ENCODE measurements around the gene RALGPS1.

Gene RALGPS1

DNA sequence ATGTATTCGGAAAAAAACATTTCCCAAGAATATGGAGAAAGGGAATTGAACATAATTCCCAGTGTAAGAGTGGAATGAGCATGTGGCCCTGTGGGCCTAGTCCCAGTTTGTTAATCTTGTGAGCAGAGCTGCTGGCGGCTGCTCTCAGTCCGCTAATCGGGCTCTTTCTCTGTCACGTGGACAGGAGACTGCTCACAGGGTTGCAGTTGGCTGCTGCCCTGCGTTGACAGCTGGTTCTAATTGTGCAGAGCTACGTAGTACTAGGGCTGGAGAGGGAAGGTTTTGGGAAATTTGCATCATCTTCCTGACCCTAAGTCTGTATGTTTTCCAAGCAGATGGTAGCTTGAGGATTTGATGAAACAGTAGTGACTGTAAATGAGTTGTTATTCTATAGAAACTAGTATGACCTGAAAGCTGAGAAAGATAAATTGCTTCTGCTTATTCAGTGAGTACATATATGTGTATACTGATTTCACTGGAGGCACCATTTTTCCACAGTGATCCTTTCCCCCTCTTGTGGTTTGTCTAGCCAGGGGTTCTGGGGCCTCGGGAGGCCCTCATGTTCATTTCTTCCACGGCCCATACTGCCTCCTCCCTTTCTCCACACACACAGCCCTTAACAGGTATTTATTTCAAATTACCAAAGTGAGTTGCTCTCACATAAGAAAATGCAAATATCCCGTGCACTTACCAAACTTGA is 107.2 kb downstream of the RALGPS1 start:
- no peak for DNase-seq (ENCODE audit: low spot score)

DNA sequence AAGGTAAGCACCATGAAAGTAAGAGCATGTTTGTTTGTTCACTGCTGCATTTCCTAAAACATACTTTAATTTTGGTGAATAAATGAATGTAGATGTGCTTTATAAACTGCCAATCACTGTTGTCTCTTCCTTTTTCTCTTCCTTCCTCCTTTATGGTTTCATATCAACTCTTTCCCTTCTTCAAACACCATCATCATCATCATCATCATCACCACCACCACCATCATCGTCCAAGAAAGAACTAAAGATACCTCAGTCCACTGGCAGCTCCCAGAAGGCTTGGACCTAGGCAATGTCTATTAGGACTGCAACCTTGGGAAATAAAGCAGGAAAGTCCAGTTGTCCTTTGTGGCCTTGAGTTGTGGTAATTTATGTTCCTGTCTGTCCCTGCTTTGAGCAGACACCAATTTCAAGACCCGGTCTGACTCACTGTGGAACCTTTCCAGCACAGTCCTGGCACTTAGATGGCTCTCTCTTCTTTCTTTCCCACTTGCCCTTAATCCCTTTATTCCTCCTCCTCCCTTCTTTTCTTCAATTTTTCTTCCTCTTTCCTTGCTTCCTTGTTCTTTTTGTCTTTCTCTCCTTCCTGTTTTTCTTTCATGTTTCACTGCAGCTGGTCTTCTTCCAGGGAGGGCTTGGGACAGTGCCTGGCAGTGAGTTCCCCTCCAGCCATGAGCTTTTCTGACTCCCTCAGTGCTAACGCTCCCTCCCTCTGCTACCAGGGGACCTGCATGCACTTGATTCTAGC is 108.5 kb downstream of the RALGPS1 start:
- DNase-seq (ENCODE audit: low spot score), result no peak

DNA sequence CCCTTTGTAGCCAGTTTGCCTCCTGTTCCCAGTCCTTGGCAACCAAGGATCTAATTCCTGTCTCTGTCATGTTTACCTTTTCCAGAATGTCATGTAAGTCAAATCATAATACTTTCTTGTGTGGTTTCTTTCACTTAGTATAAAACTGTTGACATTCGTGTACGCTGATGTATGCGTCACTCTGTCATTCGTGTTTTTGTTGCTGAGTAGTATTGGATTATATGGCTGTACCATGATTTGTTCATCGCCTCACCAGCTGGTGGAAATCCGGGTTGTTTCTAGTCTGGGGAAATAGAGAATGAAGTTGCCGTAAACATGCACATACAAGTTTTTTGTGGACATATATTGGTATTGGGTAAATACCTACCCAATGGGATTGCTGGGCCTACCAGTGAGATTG is 110.5 kb downstream of the RALGPS1 start:
- DNase-seq (ENCODE audit: low spot score), result no peak

DNA sequence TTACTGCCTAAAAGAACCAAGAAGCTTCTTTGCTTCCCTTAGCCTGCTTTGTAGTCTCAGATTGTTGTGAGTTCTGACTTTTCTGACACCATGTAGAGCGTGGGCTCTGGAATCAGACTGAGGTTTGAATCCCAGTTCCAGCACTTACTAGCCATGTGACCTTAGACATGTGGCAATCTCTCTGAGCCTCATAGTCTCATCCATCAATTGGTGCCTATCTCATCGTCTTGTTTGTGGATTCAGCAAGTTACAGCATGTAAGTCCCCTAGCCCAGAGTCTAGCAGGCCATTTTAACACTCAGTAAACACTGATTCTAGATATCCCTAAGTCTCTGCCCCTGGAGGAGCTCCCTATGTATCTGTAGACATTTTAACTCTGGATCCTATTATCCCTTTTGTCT is 113.1 kb downstream of the RALGPS1 start:
- no peak for DNase-seq (ENCODE audit: low spot score)

DNA sequence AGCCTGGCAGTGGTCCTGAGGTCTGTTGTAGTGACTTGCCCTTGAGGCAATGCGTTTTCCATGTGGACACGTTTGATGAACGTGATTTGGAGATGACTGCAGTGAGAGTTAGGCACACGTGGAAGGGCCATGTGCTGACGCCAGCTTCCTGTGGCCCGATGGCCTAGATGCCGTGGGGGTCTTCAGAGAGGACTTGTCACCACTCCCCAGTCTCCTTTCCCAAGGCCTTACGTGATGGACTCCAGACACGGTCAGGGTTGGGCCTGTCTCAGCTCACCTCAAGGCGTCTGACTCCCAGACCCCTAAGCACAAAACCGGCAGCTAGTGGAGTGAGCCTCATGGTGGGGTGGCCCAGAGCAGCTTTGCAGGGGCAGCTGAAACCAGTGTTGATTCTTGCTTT is 115.0 kb downstream of the RALGPS1 start:
- no peak for DNase-seq (ENCODE audit: low spot score)

DNA sequence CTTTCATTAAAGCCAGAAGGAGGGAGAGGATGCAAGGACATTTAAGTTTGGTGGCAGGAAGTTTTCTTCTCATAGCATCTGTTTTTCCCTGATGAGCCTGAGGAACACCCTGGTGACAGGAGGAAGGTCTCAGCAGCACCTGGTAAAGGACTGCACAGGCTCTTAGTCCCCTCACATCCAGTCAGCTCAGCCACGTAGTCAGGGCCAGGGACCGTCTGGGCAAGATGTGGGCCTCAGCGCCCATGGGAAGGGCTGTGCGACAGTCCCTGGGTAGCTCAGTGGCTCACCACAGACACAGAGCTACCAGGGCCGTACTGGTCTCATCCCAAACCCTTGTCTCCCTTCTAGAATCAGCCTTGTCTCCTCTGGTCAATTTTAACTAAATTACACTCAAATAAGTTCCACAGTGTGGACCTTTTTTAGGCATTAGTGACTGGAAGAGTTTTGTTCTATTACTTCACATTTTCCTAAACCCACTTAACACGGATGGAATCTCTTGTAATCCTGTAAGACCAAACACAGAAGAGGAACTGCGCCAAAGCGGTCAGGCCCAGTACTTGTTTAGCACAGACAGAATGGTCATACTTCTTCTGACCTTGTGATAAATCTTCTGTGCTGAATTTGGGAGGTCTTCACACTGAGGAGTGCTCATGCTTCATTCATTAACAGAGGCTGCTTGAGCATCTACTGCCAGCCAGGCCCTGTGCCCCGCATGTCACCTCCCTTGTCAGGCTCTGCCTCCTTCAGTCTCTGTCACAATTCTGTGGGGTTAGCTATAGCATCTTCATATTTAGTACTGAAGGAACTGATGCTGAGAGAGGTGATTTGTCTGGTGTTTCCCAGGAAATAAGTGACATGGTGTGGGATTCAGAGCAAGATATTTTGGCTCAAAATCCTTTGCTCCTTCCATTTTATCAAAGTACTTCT is 116.5 kb downstream of the RALGPS1 start:
- DNase-seq (ENCODE audit: low spot score), result no peak

DNA sequence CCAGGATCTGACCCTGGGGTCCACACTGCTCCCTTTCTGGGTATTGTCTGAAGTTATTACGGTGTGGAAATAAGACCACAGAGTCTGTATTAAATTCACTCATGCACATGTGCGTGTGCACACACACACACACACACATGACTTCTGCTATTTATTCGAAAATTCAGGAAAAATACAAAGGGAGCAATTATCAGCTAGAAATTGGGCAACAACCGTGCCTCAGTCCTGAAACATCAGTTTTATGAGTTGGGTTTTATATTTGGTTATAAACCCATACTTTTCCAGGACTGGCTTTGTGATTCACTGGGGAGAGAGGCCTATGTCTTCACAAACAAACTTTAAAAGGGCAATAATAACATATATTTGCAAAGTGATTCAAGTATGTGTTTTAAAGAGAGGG is 117.7 kb downstream of the RALGPS1 start:
- DNase-seq (ENCODE audit: low spot score), result no peak

DNA sequence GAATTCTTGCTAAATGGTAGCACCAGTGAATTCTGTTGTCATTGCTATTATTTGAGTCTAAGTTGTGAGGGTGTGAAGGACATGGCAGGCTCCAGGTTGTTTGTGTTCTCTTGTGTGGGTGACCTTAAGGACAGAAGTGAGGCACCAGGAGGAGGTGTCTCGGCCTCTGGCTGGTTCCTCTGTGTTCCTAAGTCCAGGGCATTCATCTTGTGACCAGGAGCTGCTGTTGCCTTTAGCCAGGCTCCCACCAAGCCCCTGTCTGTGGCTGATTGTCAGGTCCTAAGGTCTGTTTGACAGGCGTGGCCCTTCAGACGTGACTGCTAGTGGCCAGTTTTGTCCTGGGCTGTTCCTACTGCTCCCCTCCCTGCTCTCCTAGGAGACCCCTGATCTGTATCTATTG is 118.5 kb downstream of the RALGPS1 start:
- DNase-seq (ENCODE audit: low spot score), result no peak

DNA sequence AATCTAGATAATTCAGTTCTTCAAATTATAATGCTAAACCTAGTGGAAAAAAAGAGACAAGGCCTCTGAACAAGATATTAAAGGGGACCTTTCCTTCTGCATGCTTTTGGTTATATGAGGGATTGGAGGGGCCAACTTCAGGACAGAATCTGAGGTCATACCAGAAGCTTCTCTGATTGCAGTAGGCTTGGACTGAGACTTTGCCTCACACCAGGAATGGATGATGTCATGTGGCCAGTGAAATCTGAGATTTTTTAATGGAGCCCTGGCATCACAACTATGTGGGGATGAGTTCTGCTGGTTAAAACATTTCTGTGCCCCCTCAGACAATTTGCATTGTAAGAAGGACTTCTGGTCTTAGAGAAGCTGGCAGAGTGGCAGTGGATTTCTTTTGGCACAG is 119.2 kb downstream of the RALGPS1 start:
- DNase-seq (ENCODE audit: low spot score), result no peak

DNA sequence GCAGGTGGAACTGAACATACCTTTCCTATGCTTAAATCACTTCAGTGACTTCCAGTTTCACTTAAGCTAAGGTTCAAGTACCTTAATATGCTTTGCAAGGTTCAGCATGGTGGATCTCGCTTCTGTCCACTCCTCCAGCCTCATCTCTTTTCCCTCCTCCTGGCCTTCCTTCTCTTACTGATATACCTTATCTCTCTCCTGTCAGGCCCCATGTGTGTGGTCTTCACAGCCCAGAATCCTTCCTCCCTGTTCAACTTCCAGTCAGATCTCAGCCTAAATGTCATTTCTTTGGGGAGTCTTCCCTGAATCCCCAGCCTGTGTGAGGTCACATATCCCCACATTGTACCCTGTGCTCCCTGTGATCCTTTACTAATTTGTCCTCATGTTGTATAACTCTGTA is 120.1 kb downstream of the RALGPS1 start:
- DNase-seq (ENCODE audit: low spot score), result no peak

DNA sequence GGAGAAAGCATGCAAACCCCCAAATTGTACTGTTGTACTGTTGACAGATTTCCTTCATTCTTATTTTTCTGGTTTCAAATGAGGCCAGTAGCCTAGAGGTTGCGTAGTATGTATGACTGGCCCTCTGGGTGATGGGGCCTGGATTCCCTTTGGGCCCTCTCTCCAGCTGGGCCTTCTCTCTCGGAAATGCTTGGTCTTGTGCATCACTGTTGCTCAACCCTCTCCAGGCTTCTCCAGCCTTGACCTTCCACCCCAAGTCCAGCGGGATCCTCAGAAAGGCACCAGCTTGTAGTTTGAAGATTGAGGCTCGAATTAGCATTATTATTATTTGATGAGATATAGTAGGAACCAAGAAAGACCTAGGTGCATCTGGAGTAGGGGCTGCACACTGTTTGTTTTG is 120.8 kb downstream of the RALGPS1 start:
- no peak for DNase-seq (ENCODE audit: low spot score)

DNA sequence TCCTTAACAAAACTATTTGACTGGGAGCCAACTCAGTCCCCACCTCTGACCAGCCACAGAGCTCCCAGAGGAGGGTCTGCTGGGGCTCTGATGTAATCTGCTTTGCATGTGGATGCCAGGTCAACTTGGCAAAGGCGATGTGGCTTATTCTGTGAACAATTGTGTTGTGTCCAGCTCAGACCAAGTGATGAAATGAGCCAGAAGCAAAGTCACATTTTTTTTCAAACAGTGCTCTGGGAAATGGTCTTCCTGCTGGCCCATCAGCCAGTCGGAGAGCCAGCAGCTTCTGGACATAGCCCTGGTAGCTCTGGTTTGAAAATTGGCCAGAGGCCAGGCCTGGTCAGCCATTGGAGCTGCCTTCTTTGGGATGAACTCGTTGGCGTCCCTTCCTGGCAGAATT is 121.4 kb downstream of the RALGPS1 start:
- DNase-seq (ENCODE audit: low spot score), result no peak

DNA sequence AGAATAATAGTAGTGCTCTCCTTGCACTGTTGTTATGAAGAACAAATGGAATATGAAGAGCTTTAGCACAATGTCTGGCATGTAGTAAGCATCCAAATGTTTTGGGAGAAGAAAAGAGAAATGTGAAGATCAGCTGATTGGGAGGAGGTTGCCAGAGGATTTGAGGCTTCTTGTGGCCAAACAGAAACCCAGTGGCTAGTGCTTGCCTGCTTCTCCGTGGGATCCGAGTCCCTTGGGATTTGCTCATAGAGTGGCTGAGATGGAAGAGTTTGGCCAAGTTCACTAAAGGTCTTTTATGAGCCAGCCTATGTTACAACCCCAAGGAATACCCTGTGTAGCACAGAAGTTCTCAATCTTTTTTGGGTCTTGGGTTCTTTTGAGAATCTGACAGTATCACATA is 121.9 kb downstream of the RALGPS1 start:
- DNase-seq (ENCODE audit: low spot score), result no peak

DNA sequence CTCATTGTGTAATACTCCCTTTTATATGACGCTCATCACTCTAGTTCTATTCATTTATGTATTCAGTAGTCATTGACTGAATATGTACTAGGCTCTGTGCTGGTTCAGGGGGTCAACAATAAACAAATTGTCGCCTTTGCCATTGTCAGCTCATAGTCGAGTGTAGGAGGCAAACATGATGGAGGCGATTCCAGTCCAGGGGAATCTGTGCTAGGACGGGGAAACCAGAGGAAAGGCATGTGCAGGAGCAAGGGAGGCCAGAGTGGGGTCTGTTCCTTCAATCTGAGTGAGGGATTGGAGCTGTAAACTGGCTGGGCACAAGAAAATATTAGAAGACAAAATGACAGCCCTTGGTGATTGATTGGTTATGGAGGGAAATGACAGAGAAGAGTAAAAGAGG is 123.9 kb downstream of the RALGPS1 start:
- no peak for DNase-seq (ENCODE audit: low spot score)

DNA sequence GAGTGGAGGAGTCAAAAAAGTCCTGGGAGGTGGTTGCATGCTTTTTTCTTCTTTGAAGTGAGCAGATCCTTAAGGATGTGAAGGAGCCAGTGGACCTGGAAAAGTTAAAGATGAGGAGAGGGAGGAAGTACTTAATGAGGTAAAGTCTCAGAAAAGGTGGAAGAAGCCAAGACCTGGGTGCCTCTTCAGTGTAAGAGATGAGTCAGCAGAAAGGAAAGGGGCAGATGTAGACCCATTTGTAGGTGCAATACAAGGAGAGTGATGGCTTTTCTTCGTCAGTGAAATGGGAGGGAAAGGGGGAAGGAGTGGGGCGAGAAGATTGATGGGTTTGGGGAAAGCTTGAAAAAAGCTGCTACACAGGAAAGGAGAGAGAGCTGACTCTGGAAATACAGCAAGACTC is 124.9 kb downstream of the RALGPS1 start:
- DNase-seq (ENCODE audit: low spot score), result no peak

DNA sequence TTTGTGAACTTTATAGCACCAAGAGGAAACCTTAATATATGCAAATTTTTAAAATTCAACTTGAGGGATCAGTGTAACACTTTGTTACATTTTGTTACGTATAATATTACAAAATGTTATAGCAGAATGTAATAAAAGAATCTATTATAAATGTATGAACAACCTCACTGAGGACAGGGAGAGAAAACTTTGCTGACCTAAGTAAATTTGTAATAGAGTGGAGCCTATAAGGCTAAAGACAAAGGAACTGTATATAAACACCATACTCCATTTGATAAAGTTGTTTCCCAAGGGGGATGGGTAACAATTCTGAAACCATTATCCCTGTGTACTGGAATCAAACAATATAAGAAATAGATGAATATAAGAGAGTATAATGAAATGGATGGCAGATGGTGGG is 130.6 kb downstream of the RALGPS1 start:
- no peak for DNase-seq (ENCODE audit: low spot score)

DNA sequence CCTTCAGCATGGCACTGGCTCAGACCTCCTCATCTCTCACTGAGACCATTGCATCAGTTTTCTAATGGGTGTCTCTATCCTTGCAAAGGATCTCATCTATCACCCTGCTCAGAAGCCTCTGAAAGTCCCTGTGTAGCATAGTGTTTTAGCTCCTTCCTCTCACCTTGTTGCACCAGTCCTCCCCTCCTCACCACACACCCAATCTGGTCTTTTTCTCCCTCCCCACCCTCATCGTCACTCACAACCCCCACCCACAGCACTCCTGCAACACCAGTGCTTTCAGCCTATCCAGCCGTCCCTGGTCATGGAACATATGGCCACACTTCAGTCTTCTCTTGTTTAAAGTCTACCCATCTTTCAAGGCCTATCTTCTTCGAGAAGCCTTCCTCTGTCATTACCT is 133.4 kb downstream of the RALGPS1 start:
- DNase-seq (ENCODE audit: low spot score), result no peak

DNA sequence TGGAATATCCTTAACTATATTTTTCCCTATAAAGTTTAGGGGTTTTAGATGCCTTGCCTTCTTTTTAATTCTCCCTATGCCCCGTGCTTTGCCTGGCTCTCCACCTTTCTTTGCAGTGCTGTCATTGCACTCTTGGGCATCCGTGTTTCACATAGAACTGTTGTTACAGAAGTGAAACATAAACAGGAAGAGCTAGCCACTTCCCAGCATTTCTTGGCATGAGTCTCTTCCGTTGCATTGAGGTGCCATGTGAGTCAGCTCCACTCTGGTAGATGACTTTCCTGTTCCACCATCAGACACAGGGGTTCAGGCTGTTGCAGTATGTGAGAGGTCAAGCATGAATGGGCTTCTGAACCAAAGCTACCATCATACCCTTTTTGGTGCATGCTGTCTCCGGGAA is 134.5 kb downstream of the RALGPS1 start:
- no peak for DNase-seq (ENCODE audit: low spot score)

DNA sequence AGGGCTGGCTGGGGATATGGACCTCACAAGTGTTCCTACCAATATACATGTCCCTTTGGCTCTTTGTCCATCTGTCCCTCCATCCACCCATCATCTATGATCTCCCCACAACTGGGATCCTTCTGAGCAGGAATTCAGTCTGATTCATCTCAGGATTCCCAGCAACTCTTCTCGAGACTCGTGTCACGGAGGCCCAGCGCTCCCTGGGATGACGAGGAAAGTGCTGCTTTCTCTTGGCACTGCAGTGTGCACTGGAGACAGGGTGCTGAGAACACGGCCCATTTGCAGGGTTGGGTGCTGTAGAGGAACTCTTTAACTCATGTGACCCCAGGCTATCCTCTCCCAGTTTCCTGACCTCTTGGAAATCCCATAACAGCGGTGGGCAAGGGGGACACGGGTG is 135.0 kb downstream of the RALGPS1 start:
- DNase-seq (ENCODE audit: low spot score), result no peak

DNA sequence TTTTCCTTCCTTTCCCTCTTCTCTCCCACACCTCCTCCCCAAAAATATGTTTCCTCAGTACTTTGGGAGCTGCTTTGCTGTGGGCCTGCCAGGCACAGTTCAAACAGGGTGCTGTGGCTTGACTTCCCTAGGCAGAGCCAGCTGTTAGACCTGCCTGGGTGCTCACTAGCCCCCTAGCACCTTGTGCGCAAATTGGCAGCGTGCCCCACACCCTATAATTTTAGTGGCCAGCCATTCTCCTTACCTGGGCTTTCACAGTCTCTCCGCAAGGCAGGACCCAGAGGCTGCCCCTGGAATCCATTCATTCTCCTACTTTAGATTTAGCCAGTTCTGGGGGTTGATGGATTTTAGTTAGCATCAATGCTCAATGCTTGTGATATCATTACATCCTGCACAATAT is 135.6 kb downstream of the RALGPS1 start:
- no peak for DNase-seq (ENCODE audit: low spot score)

DNA sequence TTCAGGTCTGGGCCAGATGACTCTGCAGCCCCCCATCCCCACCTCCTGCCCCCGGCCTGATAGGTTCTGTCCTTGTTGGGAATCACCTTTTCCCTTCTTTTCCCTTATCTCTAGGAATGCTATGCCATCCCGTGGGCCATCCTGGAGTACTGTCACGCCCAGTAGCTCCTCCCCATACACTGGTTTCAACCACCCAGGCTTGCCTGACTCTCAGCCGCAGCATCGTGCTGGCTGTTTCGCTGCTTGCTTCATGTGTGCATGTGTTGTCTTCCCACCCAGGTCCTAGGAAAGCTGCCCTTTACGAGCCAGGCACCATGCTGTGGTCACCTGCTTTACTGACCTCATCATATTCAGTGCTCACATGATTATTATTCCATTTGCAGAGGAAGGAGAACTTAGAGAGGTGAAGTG is 136.0 kb downstream of the RALGPS1 start:
- DNase-seq (ENCODE audit: low spot score), result no peak

DNA sequence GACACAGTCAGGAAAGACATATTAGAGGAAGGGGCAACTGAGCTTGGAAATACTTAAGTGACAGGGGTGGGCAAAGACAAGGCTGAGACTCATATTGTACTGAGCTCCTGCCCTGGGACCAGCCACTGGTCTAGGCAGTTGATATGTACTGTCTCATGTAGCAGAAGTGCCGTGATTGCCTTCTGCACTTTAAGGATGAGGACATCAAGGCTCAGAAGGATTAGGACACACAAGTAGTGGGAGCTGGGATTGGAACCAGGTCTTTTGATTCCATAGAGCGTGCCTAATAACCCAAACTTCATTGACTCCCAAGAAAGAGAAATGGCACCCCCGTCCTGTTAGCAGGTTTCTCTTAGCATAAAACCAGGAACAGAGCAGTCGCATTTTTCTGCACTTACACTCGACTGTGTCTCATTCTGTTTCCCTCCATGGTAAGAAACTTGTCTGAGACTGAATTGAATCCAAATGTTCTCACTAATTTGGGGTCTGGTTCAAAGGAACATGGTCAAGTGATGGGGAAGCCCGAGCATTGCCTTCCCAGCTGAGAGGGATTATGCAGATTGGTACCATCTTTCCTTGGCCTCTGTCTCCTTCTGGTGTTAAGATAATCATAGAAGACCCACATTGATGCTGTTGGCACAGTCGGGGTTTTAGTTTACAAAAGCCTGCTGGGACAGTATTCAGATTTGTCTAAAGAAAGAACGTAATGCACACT is 137.5 kb downstream of the RALGPS1 start:
- DNase-seq (ENCODE audit: low spot score), result no peak
